GM12878 (cell line): ENCODE data around the gene CINP. TPM values are rescaled to one million over a fixed set of nuclear protein-coding genes. Genes with fewer than 3 reads are reported as not detected.

ENCODE experiments used
- CTCF ChIP-seq, 3 experiments: IDR thresholded peaks in 2 of 3; conservative IDR thresholded peaks in 1 of 3; 2 replicates each; pipeline ENCODE4 v1.5.1; 2011; ENCODE audit warnings: low read depth in 3 of 3, low read length in 3 of 3, mild to moderate bottlenecking in 3 of 3, control low read depth in 2 of 3, moderate library complexity in 2 of 3, inconsistent platforms in 1 of 3, mixed read lengths in 1 of 3; ENCODE audit not compliant: control insufficient read depth in 2 of 3, insufficient read depth in 1 of 3; ENCODE audit errors: extremely low read depth in 1 of 3
- ETV6 ChIP-seq, 2 experiments: fragments of 450-650 bp in 1 of 2; IDR thresholded peaks in 1 of 2; conservative IDR thresholded peaks in 1 of 2; 2 replicates each; pipeline ENCODE4 v1.6.1; 2014; ENCODE audit warnings: antibody characterized with exemption in 1 of 2, borderline replicate concordance in 1 of 2, low read depth in 1 of 2, mild to moderate bottlenecking in 1 of 2, moderate library complexity in 1 of 2
- EZH2 ChIP-seq: IDR thresholded peaks from 2 replicates; pipeline ENCODE4 v1.6.1; 2012; ENCODE audit warnings: low read depth, mild to moderate bottlenecking, control low read depth, inconsistent platforms, low read length, borderline replicate concordance; ENCODE audit not compliant: control insufficient read depth
- ZBTB11 ChIP-seq: fragments of 450-650 bp; formaldehyde crosslinking; IDR thresholded peaks from 2 replicates; pipeline ENCODE4 v1.5.0; 2022; ENCODE audit warnings: mild to moderate bottlenecking, missing genetic modification characterization
- polyA plus RNA-seq, 11 experiments: library from polyadenylated mRNA; depleted of rRNA in 4 of 11; unstranded in 6 of 11; stranded (reverse) in 5 of 11; fragments of >200 nt; fragmentation: Nextera tagmentation in 4 of 11; fragmentation: Illumina TruSeq in 1 of 11; extraction: Ambion mirVana in 4 of 11; extraction: Trizol in 1 of 11; gene quantifications; 1 replicate in 1 of 11; 2 replicates in 10 of 11; pipeline versions ENCODE4 v1.2.1 to v1.2.3, GENCODE V29; 2011 to 2016; ENCODE audit warnings: inconsistent platforms in 2 of 11, missing spikeins in 2 of 11, low read depth in 1 of 11
- total RNA-seq, 4 experiments: library from RNA; depleted of rRNA in 3 of 4; stranded (reverse); fragments of >200 nt in 3 of 4; fragmentation: Illumina TruSeq in 1 of 4; extraction: Trizol in 1 of 4; gene quantifications; 2 replicates each; pipeline versions ENCODE4 v1.2.1 to v1.2.3, GENCODE V29; 2013 to 2021

Gene CINP
- total and polyA plus RNA-seq, 10 of the 15 experiments (the other 5 are each of a cell fraction or from before 2014, with no cell fraction given), result 45.4 to 73.3 (median 52.9) TPM

- no peak for TF ChIP-seq ZBTB11 (CRISPR knock-in tag)
- no peak for TF ChIP-seq EZH2
- no peak for TF ChIP-seq CTCF (IDR thresholded peaks at IDR 0.05 in 2 of 3, conservative IDR thresholded peaks at IDR 0.05 in 1 of 3; ENCODE audit: control insufficient read depth in 2 of 3, extremely low read depth in 1 of 3, insufficient read depth in 1 of 3, low read depth in 3 of 3, low read length in 3 of 3)
- TF ChIP-seq ETV6 (conservative IDR thresholded peaks at IDR 0.05 in 1 of 2, IDR thresholded peaks at IDR 0.05 in 1 of 2; ENCODE audit: borderline replicate concordance in 1 of 2, low read depth in 1 of 2), result no peak
These were observed 27.6 kb upstream of the CINP start (continued) for GRCh38 chr14:102390064-102390855.
